Subcutaneous adipose tissue (tissue), 4 donors: Measurements from ENCODE around the gene CMSS1. TPM values are rescaled to one million over a fixed set of nuclear protein-coding genes. Genes with fewer than 3 reads are reported as not detected.

Experiments
- total RNA-seq, 4 donors: library from RNA; depleted of rRNA; stranded (reverse); fragments of >200 nt; gene quantifications; one replicate each; pipeline ENCODE4 v1.1.0, GENCODE V29; 2016
- TF ChIP-seq, protein P1 (sequence below): fragments of 450-650 bp; IDR thresholded peaks from one replicate; pipeline ENCODE4 v1.5.1; 2016; ENCODE audit warnings: low read depth, mild to moderate bottlenecking, control low read depth, antibody characterized with exemption, moderate library complexity

The CMSS1 gene
- total RNA-seq, 4 donors from 2014 or later = 9.9 to 32.1 (median 19.1) TPM

GRCh38 chr3:99863588-99863987 lies 45.9 kb downstream of the CMSS1 start:
- TF ChIP-seq, protein P1, sequence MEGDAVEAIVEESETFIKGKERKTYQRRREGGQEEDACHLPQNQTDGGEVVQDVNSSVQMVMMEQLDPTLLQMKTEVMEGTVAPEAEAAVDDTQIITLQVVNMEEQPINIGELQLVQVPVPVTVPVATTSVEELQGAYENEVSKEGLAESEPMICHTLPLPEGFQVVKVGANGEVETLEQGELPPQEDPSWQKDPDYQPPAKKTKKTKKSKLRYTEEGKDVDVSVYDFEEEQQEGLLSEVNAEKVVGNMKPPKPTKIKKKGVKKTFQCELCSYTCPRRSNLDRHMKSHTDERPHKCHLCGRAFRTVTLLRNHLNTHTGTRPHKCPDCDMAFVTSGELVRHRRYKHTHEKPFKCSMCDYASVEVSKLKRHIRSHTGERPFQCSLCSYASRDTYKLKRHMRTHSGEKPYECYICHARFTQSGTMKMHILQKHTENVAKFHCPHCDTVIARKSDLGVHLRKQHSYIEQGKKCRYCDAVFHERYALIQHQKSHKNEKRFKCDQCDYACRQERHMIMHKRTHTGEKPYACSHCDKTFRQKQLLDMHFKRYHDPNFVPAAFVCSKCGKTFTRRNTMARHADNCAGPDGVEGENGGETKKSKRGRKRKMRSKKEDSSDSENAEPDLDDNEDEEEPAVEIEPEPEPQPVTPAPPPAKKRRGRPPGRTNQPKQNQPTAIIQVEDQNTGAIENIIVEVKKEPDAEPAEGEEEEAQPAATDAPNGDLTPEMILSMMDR = no peak

DNA sequence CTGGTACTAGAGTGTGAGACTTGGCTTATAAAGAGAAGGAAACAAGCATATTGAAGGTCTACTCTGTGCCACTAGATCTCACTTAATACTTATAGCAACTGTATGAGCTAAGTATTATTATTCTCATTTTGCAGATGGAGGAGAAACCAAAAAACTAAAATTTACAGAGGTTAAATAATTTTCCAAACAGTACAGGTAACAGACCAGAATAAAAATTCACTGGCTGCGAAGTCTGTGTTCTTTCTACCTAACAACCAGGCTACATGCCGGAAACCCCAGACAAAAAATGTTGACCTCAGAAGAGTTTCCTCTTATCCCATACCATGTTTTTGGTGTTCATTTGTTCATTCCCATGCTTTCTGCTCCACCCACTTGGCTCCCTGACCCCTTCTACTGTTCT lies 46.6 kb downstream of the CMSS1 start:
- TF ChIP-seq, protein P1 = no peak

DNA sequence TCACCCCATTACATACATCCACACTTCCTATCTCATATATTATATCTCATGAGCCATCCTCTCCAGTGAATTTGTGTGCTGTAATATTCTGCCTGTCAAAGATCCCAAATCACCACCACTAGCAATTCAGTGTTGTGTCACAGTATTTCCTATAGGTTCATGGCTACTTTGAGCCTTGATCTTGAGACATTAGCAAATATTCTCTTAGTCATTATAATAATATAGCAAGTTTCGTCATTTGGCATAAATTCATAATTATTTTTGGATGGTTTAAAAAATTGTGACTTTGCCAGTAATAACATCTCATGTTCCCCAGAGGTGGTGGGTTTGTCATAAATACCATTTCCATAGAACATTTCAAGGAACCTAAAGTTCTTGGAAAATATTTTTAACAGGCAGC lies 47.7 kb downstream of the CMSS1 start:
- TF ChIP-seq, protein P1 = no peak

DNA sequence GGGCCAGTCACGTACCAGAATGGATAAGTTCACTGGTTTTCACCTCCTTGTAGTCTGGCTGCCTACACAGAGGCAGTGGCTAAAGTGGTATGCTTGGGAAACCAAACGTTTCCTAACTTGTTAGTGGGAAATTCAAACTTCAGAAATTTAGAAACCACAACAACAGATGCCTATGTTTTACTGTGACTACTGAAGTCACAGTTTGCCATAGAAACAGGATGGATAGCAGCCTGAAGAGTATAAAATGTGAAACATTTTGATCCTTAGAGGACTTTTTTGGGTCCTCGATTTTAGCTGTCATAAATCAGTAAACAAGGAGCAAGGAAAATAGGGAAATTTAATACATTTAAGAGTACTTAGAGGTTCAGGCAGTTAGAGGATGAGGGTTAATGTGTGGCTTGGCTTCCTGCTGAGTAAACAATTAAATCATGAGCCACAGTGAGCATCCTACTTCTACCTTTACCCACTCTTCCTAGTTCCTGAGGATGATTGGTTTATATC lies 48.6 kb downstream of the CMSS1 start:
- TF ChIP-seq, protein P1 = no peak

DNA sequence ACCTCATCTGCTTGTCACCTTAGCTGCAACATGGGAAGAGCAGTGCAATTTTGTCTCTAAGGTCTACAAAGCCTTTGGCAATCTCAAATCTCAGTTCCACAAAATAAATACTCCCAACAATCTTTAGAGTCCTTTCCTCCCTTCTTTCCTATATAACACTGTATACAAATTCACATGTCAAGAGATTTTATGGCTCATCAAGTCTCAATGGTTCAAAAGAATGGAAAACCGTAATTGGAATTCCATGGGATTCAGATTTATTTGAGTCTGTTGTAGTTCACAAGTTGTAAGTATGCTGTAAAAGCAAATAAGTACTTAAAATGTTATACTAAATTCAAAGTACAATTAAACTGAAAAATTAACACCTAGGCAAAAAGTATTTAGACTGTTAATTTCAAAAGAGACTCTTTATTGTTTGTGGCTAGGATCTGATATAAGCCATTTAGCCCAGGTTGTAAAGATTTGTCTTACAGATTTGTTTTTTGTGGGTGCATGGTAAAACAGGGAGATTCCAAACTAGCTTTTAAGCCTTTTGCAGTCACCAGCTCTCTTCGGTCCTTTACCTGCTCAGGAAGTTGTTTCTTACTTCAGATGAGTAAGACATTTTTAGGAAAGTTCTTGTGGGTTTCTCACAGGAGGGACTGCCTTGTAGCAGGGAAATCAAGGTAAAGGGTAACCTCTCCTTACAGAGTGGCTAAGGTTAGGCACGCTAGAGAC lies 50.1 kb downstream of the CMSS1 start:
- TF ChIP-seq, protein P1 = no peak

GRCh38 chr3:99868311-99868646 lies 50.6 kb downstream of the CMSS1 start:
- TF ChIP-seq, protein P1 = no peak

DNA sequence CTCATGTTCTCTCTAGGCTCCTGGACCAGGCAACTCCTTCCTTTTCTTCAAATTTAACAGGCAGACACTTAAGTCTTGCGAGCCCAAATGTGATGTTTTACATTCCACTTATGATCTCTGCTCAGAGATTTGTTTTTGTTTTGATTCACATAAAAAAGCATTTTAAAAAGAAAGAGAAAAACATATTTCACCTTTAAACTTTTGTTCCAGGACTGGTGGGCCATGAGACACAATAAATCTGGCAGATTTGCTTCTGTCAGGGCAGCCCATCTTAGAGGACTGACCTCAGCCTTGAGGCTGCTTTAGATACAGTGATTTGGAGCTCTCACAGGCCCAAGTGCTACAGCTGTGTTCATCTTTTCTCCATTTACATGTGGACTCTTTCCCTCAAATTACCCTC lies 52.0 kb downstream of the CMSS1 start:
- TF ChIP-seq, protein P1 = no peak
